ENCODE results near the gene ANKS1B.

Gene ANKS1B

DNA sequence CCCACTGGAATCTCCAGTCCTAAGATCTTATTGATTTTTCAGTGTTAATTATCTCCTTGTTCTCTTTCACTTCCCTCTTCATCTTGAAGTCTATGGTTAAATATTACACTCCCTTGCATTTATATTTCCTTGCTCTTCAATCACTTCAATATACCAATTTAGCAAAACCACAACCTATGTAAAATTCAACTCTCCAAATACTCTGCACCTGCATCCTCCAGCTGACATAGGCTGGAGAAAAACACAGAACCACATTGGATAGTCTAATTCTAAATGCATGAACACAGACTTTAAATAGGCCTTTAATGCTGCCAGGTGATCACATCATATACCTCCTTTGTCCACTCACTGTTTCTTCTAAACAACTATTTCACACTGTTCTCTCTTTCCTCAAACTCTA, 591.0 kb downstream of the ANKS1B start:
- TF ChIP-seq, protein P1, sequence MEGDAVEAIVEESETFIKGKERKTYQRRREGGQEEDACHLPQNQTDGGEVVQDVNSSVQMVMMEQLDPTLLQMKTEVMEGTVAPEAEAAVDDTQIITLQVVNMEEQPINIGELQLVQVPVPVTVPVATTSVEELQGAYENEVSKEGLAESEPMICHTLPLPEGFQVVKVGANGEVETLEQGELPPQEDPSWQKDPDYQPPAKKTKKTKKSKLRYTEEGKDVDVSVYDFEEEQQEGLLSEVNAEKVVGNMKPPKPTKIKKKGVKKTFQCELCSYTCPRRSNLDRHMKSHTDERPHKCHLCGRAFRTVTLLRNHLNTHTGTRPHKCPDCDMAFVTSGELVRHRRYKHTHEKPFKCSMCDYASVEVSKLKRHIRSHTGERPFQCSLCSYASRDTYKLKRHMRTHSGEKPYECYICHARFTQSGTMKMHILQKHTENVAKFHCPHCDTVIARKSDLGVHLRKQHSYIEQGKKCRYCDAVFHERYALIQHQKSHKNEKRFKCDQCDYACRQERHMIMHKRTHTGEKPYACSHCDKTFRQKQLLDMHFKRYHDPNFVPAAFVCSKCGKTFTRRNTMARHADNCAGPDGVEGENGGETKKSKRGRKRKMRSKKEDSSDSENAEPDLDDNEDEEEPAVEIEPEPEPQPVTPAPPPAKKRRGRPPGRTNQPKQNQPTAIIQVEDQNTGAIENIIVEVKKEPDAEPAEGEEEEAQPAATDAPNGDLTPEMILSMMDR (conservative IDR thresholded peaks at IDR 0.05; ENCODE audit: low read depth, low read length): no peak
- H3K4me3 ChIP-seq (ENCODE audit: low read depth, low read length): no peak overlapping the region
- DNase-seq (ENCODE audit: low read depth): no peak

DNA sequence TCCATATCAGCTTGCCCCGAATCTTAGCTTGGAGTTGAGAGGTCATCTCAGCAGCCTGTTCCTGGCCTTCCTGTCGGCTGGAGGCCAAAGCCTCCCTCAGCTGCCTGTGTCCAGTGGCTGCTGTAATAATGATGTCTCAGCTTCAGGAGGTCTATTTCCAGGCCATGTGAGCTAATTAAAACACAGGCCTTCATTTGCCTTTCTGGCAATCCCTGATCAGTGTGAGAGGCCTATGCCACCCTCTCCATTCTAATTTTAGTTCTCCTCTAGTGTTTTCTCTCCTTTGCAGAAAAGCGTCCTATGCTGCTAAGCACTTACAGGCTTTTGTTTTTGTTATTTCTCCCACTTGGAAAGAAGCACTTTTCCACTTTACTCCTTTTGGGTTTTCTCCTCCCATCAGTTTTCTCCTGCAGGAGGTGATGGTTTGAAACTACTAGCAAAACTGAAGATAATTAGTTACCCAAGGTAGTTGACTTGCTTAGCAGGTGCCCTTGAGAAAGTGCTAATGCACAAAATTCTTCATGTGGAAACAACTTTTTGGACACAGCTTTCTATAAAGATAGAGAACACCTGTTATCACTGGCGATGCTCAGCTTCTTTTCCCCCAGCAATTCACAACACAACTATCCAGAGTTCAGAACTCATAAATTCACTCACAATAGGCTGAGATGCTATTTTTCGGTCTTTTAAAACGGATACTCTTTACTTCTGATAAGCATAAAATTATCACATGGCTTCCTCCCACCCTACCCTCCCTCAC, 592.5 kb downstream of the ANKS1B start:
- DNase-seq (ENCODE audit: low read depth): no peak
- TF ChIP-seq, protein P1 (conservative IDR thresholded peaks at IDR 0.05; ENCODE audit: low read depth, low read length): no peak
- H3K4me3 ChIP-seq (ENCODE audit: low read depth, low read length): no peak overlapping the region

DNA sequence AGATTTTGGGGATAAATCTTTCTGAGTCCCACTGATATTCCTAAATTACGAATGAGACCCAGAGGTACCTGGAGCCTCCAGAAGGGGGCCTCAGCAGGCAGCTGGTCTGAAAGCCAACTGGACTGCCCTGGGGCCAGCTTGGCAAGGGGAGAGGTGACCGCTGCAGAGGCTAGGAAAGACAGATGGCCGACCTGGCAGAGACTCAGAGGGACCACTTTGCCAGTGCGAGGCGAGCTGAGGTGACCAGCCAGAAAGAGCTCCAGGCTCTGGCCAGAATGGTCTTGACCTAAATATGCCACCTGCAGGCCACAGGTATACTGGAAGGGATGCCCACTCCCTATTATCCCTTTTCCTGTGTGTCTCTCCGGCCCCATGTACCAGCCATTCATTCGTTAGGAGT, 594.0 kb downstream of the ANKS1B start:
- DNase-seq (ENCODE audit: low read depth): no peak
- no peak overlapping the region for H3K4me3 ChIP-seq (ENCODE audit: low read depth, low read length)
- TF ChIP-seq, protein P1 (conservative IDR thresholded peaks at IDR 0.05; ENCODE audit: low read depth, low read length): peak; percentile 3

DNA sequence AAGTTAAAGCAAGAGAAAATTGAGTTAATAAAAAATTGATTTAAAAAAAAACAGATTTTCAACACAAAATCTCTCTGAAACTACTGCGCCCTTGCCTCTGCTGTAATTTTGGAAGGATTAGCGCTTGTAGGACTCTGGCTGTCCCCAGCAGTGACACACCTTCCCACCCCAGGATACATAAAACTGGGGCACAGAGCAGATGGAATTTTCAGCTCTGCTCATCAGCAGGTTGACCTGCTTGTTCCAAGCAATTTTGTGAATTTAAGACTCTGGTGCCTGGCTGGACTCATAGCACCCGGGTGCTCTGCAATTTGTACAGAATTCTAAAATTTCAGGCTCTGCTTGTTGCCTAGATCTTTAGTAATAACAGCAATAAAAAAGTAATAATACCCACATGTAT, 595.0 kb downstream of the ANKS1B start:
- DNase-seq (ENCODE audit: low read depth): no peak
- H3K4me3 ChIP-seq (ENCODE audit: low read depth, low read length): no peak overlapping the region
- TF ChIP-seq, protein P1 (conservative IDR thresholded peaks at IDR 0.05; ENCODE audit: low read depth, low read length): no peak

DNA sequence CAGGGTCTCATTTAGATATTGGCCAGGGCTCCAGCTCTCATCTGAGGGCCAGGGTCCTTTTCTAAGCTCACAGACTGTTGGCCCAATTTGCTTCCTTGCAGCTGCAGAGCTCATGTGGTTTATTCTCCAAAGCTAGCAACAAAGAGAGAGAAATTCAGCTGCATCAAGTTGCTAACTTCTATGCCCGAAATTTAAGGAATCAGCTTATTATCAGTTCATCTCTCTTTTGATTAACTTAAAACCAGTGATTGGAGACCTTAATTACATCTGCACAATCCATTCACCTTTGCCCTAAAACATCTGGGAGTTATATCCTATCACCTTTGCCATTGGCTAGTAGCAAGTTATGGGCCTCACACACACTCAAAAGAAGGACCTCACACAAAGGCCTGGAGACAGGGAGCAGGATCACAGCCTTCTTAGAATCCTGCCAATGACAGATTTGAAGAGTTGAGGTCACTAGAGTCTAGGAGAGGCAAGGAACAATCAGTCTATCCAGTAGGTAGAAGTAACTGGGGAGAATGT, 596.0 kb downstream of the ANKS1B start:
- no peak overlapping the region for H3K4me3 ChIP-seq (ENCODE audit: low read depth, low read length)
- TF ChIP-seq, protein P1 (conservative IDR thresholded peaks at IDR 0.05; ENCODE audit: low read depth, low read length): no peak
- no peak for DNase-seq (ENCODE audit: low read depth)

DNA sequence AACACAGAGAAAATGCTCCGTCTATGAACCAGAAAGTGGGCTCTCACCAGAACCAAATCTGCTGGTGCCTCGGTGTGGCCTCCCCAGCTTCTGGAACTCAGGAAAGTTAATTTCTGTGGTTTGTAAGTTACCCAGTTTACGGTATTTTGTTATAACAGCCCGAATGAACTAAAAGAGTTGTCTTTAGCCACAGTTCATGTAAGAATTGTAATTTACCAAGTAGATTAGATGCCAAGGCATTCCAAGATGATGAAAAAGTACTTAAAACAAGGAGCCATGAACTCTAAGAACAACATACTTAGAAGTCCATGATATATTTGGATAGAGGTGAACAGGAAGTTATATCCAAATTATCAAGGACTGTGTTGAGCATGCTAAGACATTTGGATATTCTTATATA, 597.1 kb downstream of the ANKS1B start:
- no peak overlapping the region for H3K4me3 ChIP-seq (ENCODE audit: low read depth, low read length)
- TF ChIP-seq, protein P1 (conservative IDR thresholded peaks at IDR 0.05; ENCODE audit: low read depth, low read length): no peak
- no peak for DNase-seq (ENCODE audit: low read depth)

DNA sequence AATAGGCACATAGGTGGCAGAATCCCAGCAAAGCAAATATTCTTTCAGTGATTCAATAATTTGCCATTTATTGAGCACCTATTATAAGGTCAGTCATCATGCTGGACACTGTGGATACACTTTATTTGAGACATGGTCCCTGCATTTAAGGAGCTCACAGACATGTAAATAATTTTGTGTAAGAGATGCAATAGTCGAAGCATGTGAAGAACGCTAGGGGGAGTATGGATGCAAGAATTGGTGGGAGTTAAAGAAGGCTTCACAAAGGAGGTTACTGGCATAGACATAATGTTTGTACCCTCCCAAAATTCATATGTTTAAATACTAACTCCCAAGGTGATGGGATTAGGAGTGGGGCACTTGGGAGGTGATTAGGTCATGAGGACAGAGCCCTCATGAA, 597.8 kb downstream of the ANKS1B start:
- peak; percentile 25 for DNase-seq (ENCODE audit: low read depth)
- TF ChIP-seq, protein P1 (conservative IDR thresholded peaks at IDR 0.05; ENCODE audit: low read depth, low read length): peak; percentile 26

More for the DNA sequence above, 597.8 kb downstream of the ANKS1B start:
- H3K4me3 ChIP-seq (ENCODE audit: low read depth, low read length): no peak overlapping the region

Measured in choroid plexus epithelial cell (primary cell).